K562 (cell line): Measurements from ENCODE around the gene RXFP3. TPM values are rescaled to one million over a fixed set of nuclear protein-coding genes. Genes with fewer than 3 reads are reported as not detected.

ENCODE experiments used
- ATAC-seq: fragments of 200-7000 bp; cut with Tn5 transposase; 3 replicates; pipeline ENCODE4 v1.9.1; 2020; ENCODE audit warnings: moderate library complexity
- BruUV-seq: library from RNA; stranded (reverse); fragments of 400-500 nt; replicated peaks from 2 replicates; lab custom pipeline; 2021; lab: Mats Ljungman, UMichigan
- CTCF ChIA-PET: fragments of 300-600 bp; formaldehyde crosslinking; extraction: SDS; loops from one replicate; lab custom pipeline; 2021; ENCODE audit warnings: low intra/inter-chr PET ratio; lab: Yijun Ruan, JAX
- POLR2A ChIA-PET: fragments of 300-600, 350-650 bp; sonication (Branson Sonifier 250); formaldehyde crosslinking; extraction: SDS; loops from one replicate; lab custom pipeline; 2021; ENCODE audit warnings: antibody characterized with exemption, inconsistent platforms; lab: Yijun Ruan, JAX
- DNase-seq, 4 experiments: peaks; one replicate each; pipeline versions ENCODE4 v3.0.0 to v3.0.0-alpha.2; 2011 to 2018; ENCODE audit warnings: low spot score in 3 of 4, mixed read lengths in 3 of 4; ENCODE audit errors: extremely low read depth in 1 of 4
- FAIRE-seq: peaks from 2 replicates; lab custom pipeline; 2011; peaks lifted over from hg19 to GRCh38; lab: Jason Lieb, UNC
- H2AFZ ChIP-seq: 2 replicates; pipeline ENCODE4 v1.6.0; 2011; ENCODE audit warnings: low read depth, low read length, control low read depth, inconsistent platforms
- H3K27ac ChIP-seq: fragments of 200-600 bp; 3 replicates; pipeline ENCODE4 v1.8.0; 2011; ENCODE audit warnings: low read depth, mild to moderate bottlenecking, control low read depth, inconsistent platforms, low read length, moderate library complexity, mixed read lengths; ENCODE audit errors: extremely low read depth
- H3K27me3 ChIP-seq, 2 experiments: fragments of 300-600 bp in 1 of 2; 2 replicates in 1 of 2; 3 replicates in 1 of 2; pipeline versions ENCODE4 v1.6.0 to v1.8.0; 2011; ENCODE audit warnings: inconsistent platforms in 2 of 2, low read length in 2 of 2, mild to moderate bottlenecking in 1 of 2, mixed read lengths in 1 of 2, moderate library complexity in 1 of 2; ENCODE audit not compliant: control insufficient read depth in 2 of 2, insufficient read depth in 2 of 2
- H3K36me3 ChIP-seq: fragments of 300-600 bp; 3 replicates; pipeline ENCODE4 v1.8.0; 2011; ENCODE audit warnings: mild to moderate bottlenecking, low read length, inconsistent platforms; ENCODE audit not compliant: control insufficient read depth, insufficient read depth
- H3K4me1 ChIP-seq, 2 experiments: fragments of 200-600 bp in 1 of 2; replicated peaks in 1 of 2; 2 replicates in 1 of 2; 3 replicates in 1 of 2; pipeline versions ENCODE4 v1.5.1 to v1.8.0; 2011; ENCODE audit warnings: inconsistent platforms in 2 of 2, low read length in 2 of 2, mild to moderate bottlenecking in 1 of 2, mixed read lengths in 1 of 2, moderate library complexity in 1 of 2; ENCODE audit not compliant: control insufficient read depth in 2 of 2, insufficient read depth in 2 of 2
- H3K4me2 ChIP-seq: 2 replicates; pipeline ENCODE4 v1.6.1; 2011; ENCODE audit warnings: low read length, control low read depth, inconsistent platforms, mixed read lengths; ENCODE audit not compliant: insufficient read depth
- H3K4me3 ChIP-seq: fragments of 200-600 bp; sonication (generic), shearing (Covaris generic); 2 replicates; pipeline ENCODE4 v1.5.1; 2016; ENCODE audit warnings: control low read depth, inconsistent platforms
- H3K79me2 ChIP-seq: fragments of 200-600 bp; 3 replicates; pipeline ENCODE4 v1.8.0; 2011; ENCODE audit warnings: low read length, inconsistent platforms; ENCODE audit not compliant: control insufficient read depth, insufficient read depth
- H3K9ac ChIP-seq, 2 experiments: 2 replicates each; pipeline versions ENCODE4 v1.6.0 to v1.6.1; 2011; ENCODE audit warnings: low read depth in 2 of 2, low read length in 2 of 2, control low read depth in 1 of 2, inconsistent platforms in 1 of 2, mild to moderate bottlenecking in 1 of 2, mixed read lengths in 1 of 2; ENCODE audit not compliant: insufficient read depth in 1 of 2
- H3K9me1 ChIP-seq: one replicate; pipeline ENCODE4 v1.6.0; 2011; ENCODE audit warnings: inconsistent platforms, mild to moderate bottlenecking, low read length, moderate library complexity; ENCODE audit not compliant: control insufficient read depth, insufficient read depth
- H3K9me3 ChIP-seq: replicated peaks from 2 replicates; pipeline ENCODE4 v1.5.1; 2011; ENCODE audit warnings: low read depth, low read length, inconsistent platforms; ENCODE audit not compliant: control insufficient read depth, insufficient read depth
- H4K20me1 ChIP-seq: replicated peaks from 2 replicates; pipeline ENCODE4 v1.6.1; 2011; ENCODE audit warnings: low read length, inconsistent platforms, mixed read lengths; ENCODE audit not compliant: control insufficient read depth, insufficient read depth
- CHD7 ChIP-seq: fragments of 200-600 bp; sonication (generic); IDR thresholded peaks from one replicate; pipeline ENCODE4 v1.6.1; 2012; ENCODE audit warnings: mild to moderate bottlenecking, low read depth, low read length, inconsistent platforms
- HCFC1 ChIP-seq: IDR thresholded peaks from 2 replicates; pipeline ENCODE4 v1.6.1; 2012; ENCODE audit warnings: low read depth, low read length, improper control_type of control experiment
- NR1H2 ChIP-seq: sonication (generic); formaldehyde crosslinking; IDR thresholded peaks from 2 replicates; pipeline ENCODE4 v1.4.0; 2020; ENCODE audit warnings: mild to moderate bottlenecking, missing genetic modification reagents
- RREB1 ChIP-seq: fragments of 250-450 bp; sonication (Bioruptor Pico); IDR thresholded peaks from 2 replicates; pipeline ENCODE4 v1.4.0; 2020
- TBP ChIP-seq: optimal IDR thresholded peaks from 2 replicates; pipeline ENCODE3; 2011; ENCODE audit warnings: low read depth, low read length, improper control_type of control experiment
- WGBS: fragments of 100-300 bp; shearing (Covaris generic); methylation state at CpG from one replicate; pipeline ENCODE4 v1.1.6; 2016; ENCODE audit warnings: low coverage, mixed read lengths; ENCODE audit not compliant: insufficient coverage; ENCODE audit errors: missing lambda C conversion rate; 5-methylcytosine and 5-hydroxymethylcytosine counted together
- in situ Hi-C: fragments of 300-500 bp; cut with MboI; formaldehyde crosslinking; loops from 4 replicates; pipeline ENCODE4 v1.15.0; 2018; ENCODE audit warnings: inconsistent platforms, mixed read lengths
- intact Hi-C: fragments of 100-400 bp; cut with micrococcal nuclease; formaldehyde crosslinking; loops from 2 replicates; pipeline ENCODE4 v1.14.2; 2022
- polyA plus RNA-seq, 8 experiments: library from polyadenylated mRNA; depleted of rRNA in 4 of 8; stranded (reverse) in 5 of 8; unstranded in 3 of 8; fragments of >200 nt; fragmentation: Nextera tagmentation in 2 of 8; fragmentation: Illumina TruSeq in 1 of 8; extraction: Ambion mirVana in 2 of 8; extraction: Trizol in 1 of 8; gene quantifications; 2 replicates each; pipeline versions ENCODE4 v1.2.1 to v1.2.3, GENCODE V29; 2011 to 2014; ENCODE audit warnings: inconsistent platforms in 1 of 8, missing spikeins in 1 of 8
- total RNA-seq, 7 experiments: library from RNA; depleted of rRNA in 6 of 7; stranded (reverse); fragments of >200 nt in 6 of 7; fragmentation: Illumina TruSeq in 2 of 7; extraction: Trizol in 2 of 7; gene quantifications; 2 replicates each; pipeline versions ENCODE4 v1.2.1 to v1.2.3, GENCODE V29; 2011 to 2021; ENCODE audit warnings: low replicate concordance in 1 of 7

Gene RXFP3
- total and polyA plus RNA-seq, 9 of the 15 experiments (the other 6 are each of a cell fraction or from before 2014, with no cell fraction given) = not detected

- WGBS = 0% methylated on average over 1 of the region's 1 CpG
- no TSS peak for BruUV-seq
- Histone ChIP-seq H3K27me3 (peaks cover 14 to 36% of the 10 kb centered on the region in 2 experiments), H3K36me3 (no peaks in the 10 kb centered on the region), H2AFZ (no peak overlapping the region), H3K27ac (no peak overlapping the region), H3K4me1 (peaks cover 0 to 18% of the 10 kb centered on the region in 2 experiments; a peak in 2 of 5 replicates), H3K79me2 (no peaks in the 10 kb centered on the region), H3K4me2 (no peak overlapping the region), H3K4me3 (no peak overlapping the region), H3K9me3 (no peaks in the 10 kb centered on the region), H3K9me1 (no peaks in the 10 kb centered on the region), H3K9ac (no peak overlapping the region), H4K20me1 (no peaks in the 10 kb centered on the region)
- in situ Hi-C loops (no loop called here), intact Hi-C loops (loop anchor here (1.0 to 2.0 kb wide), 2 partner anchors 345 to 498 kb away; no protein-coding TSS in a partner anchor)
- no peak for ATAC-seq
- ChIA-PET POLR2A (no interaction called here), CTCF (interaction anchor here (0.5 to 3.3 kb wide), 4 partner anchors 16 to 498 kb away, joined by 3 to 20 read pairs (median 3); no protein-coding TSS in a partner anchor)
- no peak for DNase-seq
- FAIRE-seq = no peak
- no peak for TF ChIP-seq TBP
- TF ChIP-seq HCFC1 = no peak
- no peak for TF ChIP-seq CHD7
- TF ChIP-seq RREB1 (CRISPR knock-in tag) = no peak
- TF ChIP-seq NR1H2 (CRISPR knock-in tag) = no peak
Measured at GRCh38 chr5:33934176-33934575, 2.0 kb upstream of the RXFP3 start.
